ENCODE measurements around the gene ADGRG3. TPM values are rescaled to one million over a fixed set of nuclear protein-coding genes. Genes with fewer than 3 reads are reported as not detected.
A peak's percentile ranks its signal among the peaks of the same experiment; 100 is the strongest.

Gene ADGRG3
- total and polyA plus RNA-seq, 9 of the 15 experiments (the other 6 are each of a cell fraction or from before 2014, with no cell fraction given): 0.09 to 0.52 (median 0.14) TPM; not detected in 3

- TF ChIP-seq DACH1 (IDR thresholded peaks at IDR 0.05; ENCODE audit: partially characterized antibody) (peak; percentile 100), ZEB2 (IDR thresholded peaks at IDR 0.05) (peak; percentile 99), HLTF (IDR thresholded peaks at IDR 0.05) (peak; percentile 95; the same call in 1 of the 2 replicates), POLR2G (IDR thresholded peaks at IDR 0.05; ENCODE audit: low read depth, low read length) (peak; percentile 78), ATF1 (CRISPR knock-in tag; IDR thresholded peaks at IDR 0.05) (no peak), ATF1 (tag; IDR thresholded peaks at IDR 0.05) (peak; percentile 89), HNRNPL (IDR thresholded peaks at IDR 0.05; ENCODE audit: low read depth, low read length) (no peak), ZNF263 (CRISPR knock-in tag; IDR thresholded peaks at IDR 0.05; ENCODE audit: borderline replicate concordance) (peak; percentile 76), ZNF146 (CRISPR knock-in tag; IDR thresholded peaks at IDR 0.05; ENCODE audit: unreplicated experiment) (no peak), NR4A1 (CRISPR knock-in tag; IDR thresholded peaks at IDR 0.05) (no peak), NR4A1 (tag; IDR thresholded peaks at IDR 0.05) (peak; percentile 87), NEUROD1 (IDR thresholded peaks at IDR 0.05; ENCODE audit: borderline replicate concordance, low read depth, low read length, partially characterized antibody) (peak; percentile 91), ESRRB (CRISPR knock-in tag; IDR thresholded peaks at IDR 0.05; ENCODE audit: borderline replicate concordance) (no peak), REST (IDR thresholded peaks at IDR 0.05; ENCODE audit: borderline replicate concordance) (peak; percentile 26; the same call in 1 of the 2 replicates), REST (CRISPR knock-in tag; IDR thresholded peaks at IDR 0.05; ENCODE audit: low read depth) (no peak), DMBX1 (CRISPR knock-in tag; IDR thresholded peaks at IDR 0.05; ENCODE audit: borderline replicate concordance) (peak; percentile 97), ILK (tag; IDR thresholded peaks at IDR 0.05; ENCODE audit: borderline replicate concordance, low read depth) (no peak), RBFOX2 (IDR thresholded peaks at IDR 0.05; ENCODE audit: low read depth, low read length) (peak; percentile 83), KAT7 (CRISPR knock-in tag; IDR thresholded peaks at IDR 0.05; ENCODE audit: borderline replicate concordance) (no peak), RBM25 (IDR thresholded peaks at IDR 0.05; ENCODE audit: low read depth, low read length, severe bottlenecking) (peak; percentile 100), STAT5A (IDR thresholded peaks at IDR 0.05; ENCODE audit: borderline replicate concordance, low read length) (peak; percentile 99)
Observed at GRCh38 chr16:57689762-57690558, 21.9 kb downstream of the ADGRG3 start (continued).
